Measurements from ENCODE around the gene SPON2. TPM values are rescaled to one million over a fixed set of nuclear protein-coding genes. Genes with fewer than 3 reads are reported as not detected.

The SPON2 gene
- total and polyA plus RNA-seq, 2 of the 4 experiments (the other 2 are of a cell fraction) = 21.1 to 177 TPM

- H2AFZ ChIP-seq (replicated peaks; ENCODE audit: low read length, poor library complexity) = no peak overlapping the region
- H2BK20ac ChIP-seq (ENCODE audit: low read depth, low read length) = peak overlapping the region; percentile 95
- TF ChIP-seq RFX5 (IDR thresholded peaks at IDR 0.05; ENCODE audit: low read depth, low read length) (no peak), NFE2L2 (IDR thresholded peaks at IDR 0.05; ENCODE audit: low read depth, low read length) (no peak), USF2 (IDR thresholded peaks at IDR 0.05; ENCODE audit: low read depth, low read length) (no peak), POLR2A (IDR thresholded peaks at IDR 0.05; ENCODE audit: low read depth, low read length) (no peak), CTCF (conservative IDR thresholded peaks at IDR 0.05; ENCODE audit: low read depth, low read length) (no peak), MXI1 (IDR thresholded peaks at IDR 0.05; ENCODE audit: borderline replicate concordance, low read depth, low read length) (no peak), FOS (IDR thresholded peaks at IDR 0.05; ENCODE audit: low read depth, low read length) (no peak), SMC3 (IDR thresholded peaks at IDR 0.05; ENCODE audit: low read depth, low read length) (no peak), CHD1 (IDR thresholded peaks at IDR 0.05; ENCODE audit: low read depth, low read length) (no peak), RCOR1 (IDR thresholded peaks at IDR 0.05; ENCODE audit: insufficient replicate concordance, low read length) (no peak), ELK1 (IDR thresholded peaks at IDR 0.05; ENCODE audit: borderline replicate concordance, low read depth, low read length) (no peak)
- H4K5ac ChIP-seq (ENCODE audit: low read depth, low read length) = peak overlapping the region; percentile 80
- H3K56ac ChIP-seq (ENCODE audit: extremely low read depth, insufficient read depth, low read length) = peak overlapping the region; percentile 61; the same call in 1 of the 2 replicates
- ATAC-seq (ENCODE audit: low read depth) = no peak
- H4K20me1 ChIP-seq (ENCODE audit: insufficient read depth, low read length) = no peaks in the 10 kb centered on the region
- in situ Hi-C loops (cut with MboI; ENCODE audit: low sequenced_read_pairs) = no loop called here
- H2BK15ac ChIP-seq (ENCODE audit: low read depth, low read length) = peak overlapping the region; percentile 19
- H2BK120ac ChIP-seq (ENCODE audit: low read depth, low read length) = peak overlapping the region; percentile 97
- H2AK5ac ChIP-seq (ENCODE audit: low read depth, low read length) = peak overlapping the region; percentile 96
- POLR2A ChIA-PET (ENCODE audit: unreplicated experiment) = no interaction called here
- DNase-seq = no peak
- intact Hi-C loops (cut with micrococcal nuclease) = loop anchor here (5.0 kb wide), 1 partner anchor 36 kb away; no protein-coding TSS in a partner anchor
- H3K36me3 ChIP-seq (ENCODE audit: control insufficient read depth, insufficient read depth, low read length) = no peaks in the 10 kb centered on the region
- peak overlapping the region; percentile 2; the same call in 1 of the 2 replicates for H3K9ac ChIP-seq (ENCODE audit: low read depth, low read length)
- CTCF ChIA-PET = interaction anchor here (0.5 to 1.1 kb wide), 4 partner anchors 36 to 566 kb away, joined by 3 to 7 read pairs (median 5); no protein-coding TSS in a partner anchor
- peak overlapping the region; percentile 90 to 97 for H4K8ac ChIP-seq (ENCODE audit: low read depth in 2 of 2, low read length in 2 of 2)
- H3K27me3 ChIP-seq (ENCODE audit: control insufficient read depth, insufficient read depth, low read length) = no peaks in the 10 kb centered on the region
- dilution Hi-C loops (cut with HindIII; ENCODE audit: low sequenced_read_pairs, unreplicated experiment) = no loop called here
- H3K4me3 ChIP-seq (ENCODE audit: insufficient read depth, low read depth, low read length) = no peak overlapping the region
- 100% methylated on average over 3 of the region's 13 CpGs; no CpG with 5 or more reads in 1 of the 2 experiments for WGBS, 2 experiments (ENCODE audit: extremely low coverage in 2 of 2, insufficient read length in 1 of 2)
- no TSS peak for BruUV-seq (replicated peaks)
- H2BK5ac ChIP-seq (ENCODE audit: low read depth, low read length, poor library complexity, severe bottlenecking) = peak overlapping the region; percentile 100
- H3K9me1 ChIP-seq (ENCODE audit: insufficient read depth, low read length) = peaks cover 27% of the 10 kb centered on the region
- peak overlapping the region; percentile 89 for H3K14ac ChIP-seq (replicated peaks; ENCODE audit: low read depth, low read length)
- peak overlapping the region; percentile 97 for H4K91ac ChIP-seq (ENCODE audit: insufficient read depth, low read depth, low read length)
- H3K79me1 ChIP-seq (ENCODE audit: low read depth in 1 of 2, low read length in 2 of 2) = peaks cover 5 to 37% of the 10 kb centered on the region in 2 experiments; a peak in 2 of 4 replicates
- no peaks in the 10 kb centered on the region for H3K9me3 ChIP-seq (ENCODE audit: control insufficient read depth, insufficient read depth, low read length)
- peak overlapping the region; percentile 90 for H3K27ac ChIP-seq (ENCODE audit: insufficient read depth, low read length)
- H3K18ac ChIP-seq (ENCODE audit: low read depth, low read length) = peak overlapping the region; percentile 68
- H3K4me1 ChIP-seq (ENCODE audit: control insufficient read depth, insufficient read depth, low read length) = peaks cover 41% of the 10 kb centered on the region
- peak overlapping the region; percentile 98; the same call in 1 of the 2 replicates for H3K23ac ChIP-seq (ENCODE audit: low read depth, low read length)
- H2AK9ac ChIP-seq (replicated peaks; ENCODE audit: low read depth, low read length, poor library complexity) = peak overlapping the region; percentile 66
- H3K4ac ChIP-seq (ENCODE audit: low read depth, low read length) = peak overlapping the region; percentile 92
- H3K4me2 ChIP-seq (ENCODE audit: low read depth, low read length) = no peak overlapping the region
Measured at GRCh38 chr4:1203026-1203616, 30.7 kb upstream of the SPON2 start.

All from IMR-90 (cell line).